Right forelimb (tissue), 1 donor: ENCODE data around the gene TBC1D22A.

Experiments
- DNase-seq: peaks from one replicate; pipeline ENCODE4 v3.0.0-alpha.2; 2018

TBC1D22A gene

GRCh38 chr22:47091921-47092700 is 329.7 kb downstream of the TBC1D22A start:
- DNase-seq = no peak

- DNase-seq = no peak
Measured at GRCh38 chr22:47092896-47093311, 330.5 kb downstream of the TBC1D22A start.

GRCh38 chr22:47093720-47094119 is 331.3 kb downstream of the TBC1D22A start:
- no peak for DNase-seq

- no peak for DNase-seq
Measured at GRCh38 chr22:47094861-47095330, 332.4 kb downstream of the TBC1D22A start.

GRCh38 chr22:47095395-47096122 is 333.1 kb downstream of the TBC1D22A start:
- DNase-seq = no peak

GRCh38 chr22:47098121-47098520 is 335.7 kb downstream of the TBC1D22A start:
- DNase-seq = no peak

GRCh38 chr22:47098554-47098953 is 336.1 kb downstream of the TBC1D22A start:
- DNase-seq = no peak

GRCh38 chr22:47100019-47100418 is 337.6 kb downstream of the TBC1D22A start:
- peak; percentile 24 for DNase-seq

- peak; percentile 32 for DNase-seq
Measured at GRCh38 chr22:47100646-47101200, 338.3 kb downstream of the TBC1D22A start.

- DNase-seq = peak; percentile 5
Measured at GRCh38 chr22:47101321-47101885, 339.0 kb downstream of the TBC1D22A start.

- peak; percentile 6 for DNase-seq
Measured at GRCh38 chr22:47102081-47102480, 339.6 kb downstream of the TBC1D22A start.

GRCh38 chr22:47102648-47103047 is 340.2 kb downstream of the TBC1D22A start:
- DNase-seq = no peak

- no peak for DNase-seq
Measured at GRCh38 chr22:47105085-47105484, 342.6 kb downstream of the TBC1D22A start.

- DNase-seq = no peak
Measured at GRCh38 chr22:47106806-47107205, 344.4 kb downstream of the TBC1D22A start.

GRCh38 chr22:47107431-47107830 is 345.0 kb downstream of the TBC1D22A start:
- no peak for DNase-seq

- DNase-seq = peak; percentile 33
Measured at GRCh38 chr22:47110817-47111443, 348.5 kb downstream of the TBC1D22A start.

- peak; percentile 34 for DNase-seq
Measured at GRCh38 chr22:47111626-47112581, 349.5 kb downstream of the TBC1D22A start.

GRCh38 chr22:47112582-47112965 is 350.1 kb downstream of the TBC1D22A start:
- DNase-seq = peak; percentile 7

GRCh38 chr22:47112994-47113852 is 350.8 kb downstream of the TBC1D22A start:
- DNase-seq = peak; percentile 21

GRCh38 chr22:47113853-47114415 is 351.5 kb downstream of the TBC1D22A start:
- DNase-seq = peak; percentile 27
